Globus pallidus (tissue), 1 donor: ENCODE measurements around the gene MYO18A.
"Not testable (repeated sequence)": the region's sequence is repeated elsewhere in the genome, so short reads cannot be mapped to it uniquely, and the experiment has no call there.

ENCODE experiments used
- DNase-seq: peaks from one replicate; pipeline ENCODE4 v3.0.0-alpha.2; 2015; ENCODE audit warnings: low spot score

MYO18A gene

GRCh38 chr17:29107933-29108822 is 72.0 kb downstream of the MYO18A start:
- DNase-seq: no peak

- no peak for DNase-seq
Measured at GRCh38 chr17:29107084-29107483, 73.1 kb downstream of the MYO18A start.

- no peak for DNase-seq
Measured at GRCh38 chr17:29103341-29103740, 76.9 kb downstream of the MYO18A start.

GRCh38 chr17:29102741-29103181 is 77.4 kb downstream of the MYO18A start:
- DNase-seq: no peak

- DNase-seq: no peak
Measured at GRCh38 chr17:29102046-29102445, 78.2 kb downstream of the MYO18A start.

GRCh38 chr17:29100296-29100695 is 79.9 kb downstream of the MYO18A start:
- DNase-seq: no peak

GRCh38 chr17:29099527-29099926 is 80.7 kb downstream of the MYO18A start:
- DNase-seq: no peak

- DNase-seq: no peak
Measured at GRCh38 chr17:29096094-29096493, 84.1 kb downstream of the MYO18A start.

- no peak for DNase-seq
Measured at GRCh38 chr17:29095439-29095838, 84.8 kb downstream of the MYO18A start.

GRCh38 chr17:29094101-29094708 is 86.0 kb downstream of the MYO18A start:
- DNase-seq: no peak

GRCh38 chr17:29093090-29093871 is 86.9 kb downstream of the MYO18A start:
- no peak for DNase-seq

GRCh38 chr17:29091606-29092289 is 88.5 kb downstream of the MYO18A start:
- DNase-seq: no peak

- peak; percentile 35 for DNase-seq
Measured at GRCh38 chr17:29090750-29091605, 89.2 kb downstream of the MYO18A start.

GRCh38 chr17:29090108-29090507 is 90.1 kb downstream of the MYO18A start:
- no peak for DNase-seq

GRCh38 chr17:29089601-29090044 is 90.6 kb downstream of the MYO18A start:
- DNase-seq: peak; percentile 82

- DNase-seq: not testable (repeated sequence)
Measured at GRCh38 chr17:29088782-29089181, 91.4 kb downstream of the MYO18A start.

GRCh38 chr17:29086628-29087332 is 93.4 kb downstream of the MYO18A start:
- no peak for DNase-seq

GRCh38 chr17:29085223-29085622 is 95.0 kb downstream of the MYO18A start:
- no peak for DNase-seq

GRCh38 chr17:29084541-29085146 is 95.6 kb downstream of the MYO18A start:
- DNase-seq: no peak

GRCh38 chr17:29080965-29081364 is 99.2 kb downstream of the MYO18A start:
- no peak for DNase-seq
